Amniotic stem cell (primary cell): ENCODE results near the gene SAPCD2.
"Not testable (repeated sequence)": the region's sequence is repeated elsewhere in the genome, so short reads cannot be mapped to it uniquely, and the experiment has no call there.

Experiments used
- DNase-seq: peaks from one replicate; lab custom pipeline; 2025; lab: John Stamatoyannopoulos, UW

The SAPCD2 gene

GRCh38 chr9:137070201-137070905, at the start of gene SAPCD2:
Gene SAPCD2, minus strand, starts transcription at chr9:137070557. Its CDS starts 97 bp downstream, at chr9:137070460.
- DNase-seq, result peak; percentile 49

- not testable (repeated sequence) for DNase-seq
Measured at GRCh38 chr9:137118092-137118603, 47.8 kb upstream of the SAPCD2 start.

DNA sequence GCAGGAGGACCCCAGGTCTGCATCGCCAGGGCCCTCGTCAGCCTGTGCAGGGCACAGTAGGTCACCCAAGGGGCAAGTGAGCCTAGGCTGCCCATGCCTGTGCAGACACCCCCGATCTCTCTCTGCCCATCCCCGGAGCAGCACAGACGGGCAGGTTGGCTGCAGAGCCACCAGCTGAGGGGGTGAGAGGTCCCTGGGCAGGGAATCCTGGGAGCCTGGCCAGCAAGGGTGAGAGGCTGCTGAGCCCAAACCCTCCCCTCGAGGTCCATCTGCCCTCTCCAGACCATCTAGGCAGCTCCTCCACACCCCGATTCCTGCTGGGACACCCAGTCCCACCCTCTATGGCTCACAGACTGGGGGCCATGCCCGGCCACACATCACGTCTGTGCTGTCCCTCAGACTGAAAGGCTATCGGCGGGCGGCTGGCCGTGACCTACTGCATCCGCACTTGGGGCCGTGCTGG, 46.9 kb upstream of the SAPCD2 start:
- DNase-seq, result no peak

DNA sequence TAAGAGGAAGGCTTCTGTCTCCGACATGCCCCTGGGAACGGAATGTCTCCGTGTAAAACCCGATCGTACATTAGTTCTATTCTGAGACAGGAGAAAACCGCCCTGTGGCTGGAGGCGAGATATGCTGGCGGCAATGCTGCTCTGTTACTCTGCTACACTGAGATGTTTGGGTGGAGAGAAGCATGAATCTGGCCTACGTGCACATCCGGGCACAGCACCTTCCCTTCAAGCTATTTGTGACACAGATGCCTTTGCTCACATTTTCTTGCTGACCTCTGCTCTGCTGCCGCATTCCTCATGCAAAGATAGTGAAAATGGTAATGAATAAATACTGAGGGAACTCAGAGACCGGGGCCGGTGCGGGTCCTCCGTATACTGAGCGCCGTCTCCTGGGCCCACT, 46.4 kb upstream of the SAPCD2 start:
- no peak for DNase-seq

GRCh38 chr9:137116027-137116507, 45.7 kb upstream of the SAPCD2 start:
- no peak for DNase-seq

DNA sequence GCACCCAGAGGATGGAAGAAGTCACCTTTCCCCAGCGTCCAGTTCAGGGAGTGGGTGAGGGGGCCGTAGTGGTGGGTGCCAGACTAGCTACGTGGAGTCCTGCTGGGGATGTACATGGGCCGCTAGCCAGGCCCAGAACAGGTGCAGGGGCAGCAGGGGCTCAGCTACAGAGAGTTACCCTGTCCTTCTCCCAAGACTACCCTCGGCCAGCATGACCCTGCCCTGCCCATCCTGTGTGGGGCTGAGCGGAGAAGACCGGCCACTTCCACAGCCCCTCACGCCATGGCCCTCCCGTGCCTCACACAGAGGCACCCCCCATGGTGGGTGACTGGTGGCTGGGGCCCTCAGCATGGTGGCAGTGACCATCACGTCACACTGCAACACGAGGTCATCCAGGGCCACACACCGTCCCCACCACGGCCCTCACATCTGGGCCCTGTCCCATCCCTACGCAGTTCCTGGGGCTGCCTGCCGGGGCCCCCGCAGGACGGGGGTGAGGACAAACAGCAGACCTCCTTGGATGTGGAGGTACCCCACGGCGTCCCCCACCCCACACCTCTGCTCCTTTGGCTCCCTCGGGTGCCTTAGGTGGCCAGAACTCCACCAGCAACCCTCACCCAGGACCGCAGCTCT, 45.2 kb upstream of the SAPCD2 start:
- DNase-seq, result no peak

- no peak for DNase-seq
Measured at GRCh38 chr9:137114613-137115393, 44.4 kb upstream of the SAPCD2 start, which contains the start of gene DPP7. Gene DPP7, minus strand, starts transcription at chr9:137114733. Its CDS starts 20 bp downstream, at chr9:137114713.

GRCh38 chr9:137114220-137114612, 43.9 kb upstream of the SAPCD2 start:
- DNase-seq, result no peak

- DNase-seq, result no peak
Measured at GRCh38 chr9:137113385-137114159, 43.2 kb upstream of the SAPCD2 start.

- DNase-seq, result no peak
Measured at GRCh38 chr9:137112564-137113384, 42.4 kb upstream of the SAPCD2 start.

DNA sequence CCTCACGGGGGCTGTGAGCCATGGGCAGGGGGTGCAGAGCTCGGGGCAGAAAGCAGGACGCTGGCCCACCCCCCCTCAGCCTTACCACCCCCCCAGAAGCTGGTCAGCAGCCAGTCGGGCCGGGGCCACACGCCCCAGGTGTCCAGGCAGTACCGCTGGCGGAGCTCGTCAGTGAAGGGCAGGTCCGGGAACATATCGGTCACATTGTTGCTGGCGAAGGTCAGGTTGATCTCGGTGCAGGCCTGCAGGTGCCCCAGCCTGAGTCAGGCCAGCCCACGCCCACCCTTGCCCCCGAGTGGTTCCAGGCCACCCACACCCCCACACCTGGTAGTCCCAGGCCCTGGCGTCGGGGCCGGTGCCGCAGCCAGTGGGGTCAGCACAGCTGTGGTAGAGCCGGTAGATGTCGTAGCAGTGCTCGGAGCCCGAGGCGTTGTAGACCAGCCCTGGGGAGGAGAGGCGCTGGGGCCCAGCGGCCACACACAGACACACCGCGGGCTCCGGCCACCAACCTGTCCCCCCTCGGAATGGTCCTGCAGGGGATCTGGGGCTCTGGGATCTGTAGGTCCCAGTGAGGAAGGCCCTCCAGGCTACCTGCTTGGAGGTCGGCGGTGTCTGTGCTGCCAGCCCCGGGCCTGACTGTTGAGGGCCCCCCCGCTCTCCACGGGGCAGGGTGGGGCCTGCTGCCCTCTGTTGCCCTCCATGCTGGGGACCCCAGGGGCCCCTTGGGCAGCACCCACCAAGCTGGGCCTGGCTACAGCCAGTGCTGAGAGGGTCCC, 41.6 kb upstream of the SAPCD2 start:
- DNase-seq, result no peak

DNA sequence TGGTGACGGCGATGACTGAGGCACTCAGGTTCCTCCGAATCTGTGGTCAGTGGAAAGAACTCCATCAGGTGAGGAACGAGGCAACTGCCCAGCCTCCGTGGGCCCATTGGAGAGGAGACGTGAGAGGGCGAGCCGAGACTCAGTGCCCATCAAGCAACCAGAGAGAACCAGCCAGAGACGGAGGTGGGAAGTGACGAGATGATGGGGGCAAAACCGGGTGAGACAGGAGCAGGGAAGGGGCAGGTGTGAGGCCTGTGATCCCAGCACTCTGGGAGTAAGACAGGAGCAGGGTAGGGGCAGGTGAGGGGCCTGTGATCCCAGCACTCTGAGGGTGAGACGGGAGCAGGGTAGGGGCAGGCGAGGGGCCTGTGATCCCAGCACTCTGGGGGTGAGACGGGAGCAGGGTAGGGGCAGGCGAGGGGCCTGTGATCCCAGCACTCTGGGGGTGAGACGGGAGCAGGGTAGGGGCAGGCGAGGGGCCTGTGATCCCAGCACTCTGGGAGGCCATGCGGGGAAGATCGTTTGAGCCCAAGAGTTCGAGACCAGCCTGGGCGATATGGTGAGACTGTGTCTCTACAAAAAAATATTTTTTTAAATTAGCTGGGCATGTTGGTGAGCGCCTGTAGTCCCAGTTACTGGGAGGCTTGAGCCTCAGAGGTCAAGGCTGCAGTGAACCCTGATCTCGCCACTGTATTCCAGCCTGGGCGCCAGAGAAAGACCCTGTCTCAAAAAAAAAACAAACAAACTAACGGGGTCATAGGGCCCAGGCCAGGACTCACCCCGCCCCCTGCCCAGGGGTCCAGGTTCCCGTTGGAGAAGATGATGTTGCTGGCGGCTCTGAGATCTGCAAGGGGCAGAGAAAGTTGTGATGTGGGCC, 40.8 kb upstream of the SAPCD2 start:
- DNase-seq, result no peak

GRCh38 chr9:137110147-137110910, 40.0 kb upstream of the SAPCD2 start:
- no peak for DNase-seq

DNA sequence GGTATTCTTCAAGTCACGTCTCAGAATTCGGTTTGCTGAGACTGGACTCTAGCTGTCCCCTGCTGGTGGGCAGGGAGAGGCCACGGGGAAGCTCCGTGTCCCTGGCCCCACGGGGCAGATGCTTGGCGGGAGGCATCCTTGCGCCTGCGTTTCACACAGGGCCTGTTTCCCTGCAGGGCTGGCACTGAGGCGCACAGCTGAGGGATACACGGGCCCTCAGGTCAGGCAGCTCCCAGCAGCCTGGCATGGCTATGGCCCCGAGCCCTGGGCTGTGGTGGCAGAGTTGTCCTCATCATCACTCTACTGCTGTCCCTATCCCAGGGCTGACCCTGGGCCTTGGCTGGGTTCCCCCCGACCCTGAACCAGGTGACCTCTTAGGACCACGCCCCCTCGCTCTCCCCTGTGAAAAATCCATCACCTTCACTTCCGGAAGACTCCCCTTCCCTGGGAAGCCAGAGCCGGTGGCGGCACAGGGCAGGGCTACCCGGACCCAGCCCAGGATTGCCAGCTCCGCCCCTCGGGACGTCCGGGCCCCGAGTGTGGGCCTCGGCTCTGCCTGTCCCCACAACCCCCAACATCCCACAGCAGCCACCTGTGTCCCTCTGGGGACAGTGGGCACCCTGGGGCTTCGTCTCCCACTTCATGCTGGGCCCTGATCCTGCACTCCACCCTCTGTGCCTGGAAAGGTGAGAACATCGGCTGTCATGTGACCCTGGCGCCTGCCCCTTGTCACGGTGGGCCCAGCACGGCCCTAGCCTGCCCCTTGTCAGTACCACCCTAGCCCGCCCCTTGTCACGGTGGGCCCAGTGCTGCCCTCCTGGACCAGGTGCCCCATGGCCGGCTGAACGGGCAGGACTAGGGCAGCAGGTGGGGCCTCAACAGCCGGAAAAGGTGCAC, 39.1 kb upstream of the SAPCD2 start:
- no peak for DNase-seq

DNA sequence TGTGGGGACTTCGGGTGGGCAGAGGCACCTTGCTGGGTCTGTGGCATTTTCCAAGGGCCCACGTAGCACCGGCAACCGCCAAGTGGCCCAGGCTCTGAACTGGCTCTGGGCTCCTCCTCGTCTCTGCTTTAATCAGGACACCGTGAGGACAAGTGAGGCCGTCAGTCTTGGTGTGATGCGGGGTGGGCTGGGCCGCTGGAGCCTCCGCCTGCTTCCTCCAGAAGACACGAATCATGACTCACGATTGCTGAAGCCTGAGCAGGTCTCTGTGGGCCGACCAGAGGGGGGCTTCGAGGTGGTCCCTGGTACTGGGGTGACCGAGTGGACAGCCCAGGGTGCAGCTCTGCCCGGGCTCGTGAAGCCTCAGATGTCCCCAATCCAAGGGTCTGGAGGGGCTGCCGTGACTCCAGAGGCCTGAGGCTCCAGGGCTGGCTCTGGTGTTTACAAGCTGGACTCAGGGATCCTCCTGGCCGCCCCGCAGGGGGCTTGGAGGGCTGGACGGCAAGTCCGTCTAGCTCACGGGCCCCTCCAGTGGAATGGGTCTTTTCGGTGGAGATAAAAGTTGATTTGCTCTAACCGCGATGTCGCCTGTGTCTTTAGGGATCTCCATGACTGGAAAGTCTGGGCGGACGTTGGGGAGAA, 38.4 kb upstream of the SAPCD2 start:
- no peak for DNase-seq

DNA sequence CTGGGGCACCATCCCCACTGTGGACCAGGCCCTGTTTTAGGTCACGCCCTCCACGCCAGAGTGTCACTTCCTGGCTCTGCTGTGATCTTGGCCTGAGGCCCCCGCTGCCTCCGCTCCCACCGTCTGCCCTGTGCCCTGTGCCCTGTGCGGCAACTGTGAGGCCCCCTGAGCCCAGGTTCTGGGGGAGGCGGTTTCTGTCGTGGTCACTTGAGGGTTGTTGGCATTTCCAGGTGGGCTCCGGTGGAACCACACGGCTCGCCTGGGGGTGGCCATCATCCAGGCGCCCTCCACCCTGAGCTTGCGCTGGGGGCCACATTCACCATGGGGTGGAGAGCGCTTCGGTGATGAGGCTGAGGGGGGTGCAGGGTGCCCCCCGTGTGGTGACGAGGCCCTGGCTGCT, 37.6 kb upstream of the SAPCD2 start:
- DNase-seq, result no peak
